ENCODE measurements around the gene MIS18A. TPM values are rescaled to one million over a fixed set of nuclear protein-coding genes. Genes with fewer than 3 reads are reported as not detected.
"Not testable (repeated sequence)": the region's sequence is repeated elsewhere in the genome, so short reads cannot be mapped to it uniquely, and the experiment has no call there.

The MIS18A gene
- total RNA-seq, 4 donors from 2014 or later: 5.5 to 9.5 (median 7.9) TPM

DNA sequence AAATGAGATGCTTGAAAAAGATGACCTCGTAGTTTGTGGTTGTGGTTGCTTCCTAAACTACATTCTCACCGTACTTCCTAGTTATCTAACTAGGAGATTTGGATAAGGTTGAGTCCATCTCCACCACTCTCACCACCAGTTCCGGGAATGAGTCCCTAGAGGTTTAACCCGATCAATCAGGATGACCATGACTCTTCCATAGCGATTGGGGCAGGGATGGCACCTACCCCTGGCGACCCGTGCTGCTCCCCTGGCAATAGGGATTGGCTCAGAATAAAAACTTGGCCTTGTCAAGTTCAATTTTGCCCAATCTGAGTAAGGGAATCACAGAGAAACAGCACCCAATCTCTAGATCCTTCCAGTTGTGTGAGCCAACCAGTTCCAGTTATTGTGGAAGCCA lies 2.7 kb upstream of the MIS18A start:
- Histone ChIP-seq H3K36me3 (peaks cover 2% of the 10 kb centered on the region), H3K4me1 (peaks cover 23% of the 10 kb centered on the region), H3K27ac (no peak overlapping the region), H3K9me3 (no peaks in the 10 kb centered on the region), H3K27me3 (no peaks in the 10 kb centered on the region), H3K4me3 (no peak overlapping the region)
- TF ChIP-seq EP300 (IDR thresholded peaks at IDR 0.05): no peak
- no peak for TF ChIP-seq POLR2AphosphoS5 (IDR thresholded peaks at IDR 0.05)
- TF ChIP-seq POLR2A (IDR thresholded peaks at IDR 0.05): no peak
- no peak for DNase-seq (ENCODE audit: low spot score in 2 of 2)
- 86% methylated on average over 7 of the region's 7 CpGs for WGBS

DNA sequence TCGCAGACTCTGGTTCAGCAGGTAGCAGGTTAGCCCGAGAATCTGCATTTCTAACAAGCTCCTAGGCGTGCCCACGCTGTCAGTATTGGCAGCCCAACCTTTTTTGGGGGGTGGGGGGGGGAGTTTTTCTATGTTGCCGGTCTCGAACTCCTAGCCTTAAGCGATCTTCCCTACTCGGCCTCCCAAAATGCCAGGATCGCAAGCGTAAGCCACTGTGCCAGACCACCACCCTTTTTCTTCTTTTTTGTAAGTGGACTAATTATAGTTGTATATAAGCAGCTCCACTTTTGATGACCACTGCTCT lies 480 bp upstream of the MIS18A start:
- peaks cover 2% of the 10 kb centered on the region for H3K36me3 ChIP-seq
- no peaks in the 10 kb centered on the region for H3K27me3 ChIP-seq
- H3K9me3 ChIP-seq: no peaks in the 10 kb centered on the region
- no peak for TF ChIP-seq EP300 (IDR thresholded peaks at IDR 0.05)
- TF ChIP-seq POLR2A (IDR thresholded peaks at IDR 0.05): no peak
- TF ChIP-seq, protein P1, sequence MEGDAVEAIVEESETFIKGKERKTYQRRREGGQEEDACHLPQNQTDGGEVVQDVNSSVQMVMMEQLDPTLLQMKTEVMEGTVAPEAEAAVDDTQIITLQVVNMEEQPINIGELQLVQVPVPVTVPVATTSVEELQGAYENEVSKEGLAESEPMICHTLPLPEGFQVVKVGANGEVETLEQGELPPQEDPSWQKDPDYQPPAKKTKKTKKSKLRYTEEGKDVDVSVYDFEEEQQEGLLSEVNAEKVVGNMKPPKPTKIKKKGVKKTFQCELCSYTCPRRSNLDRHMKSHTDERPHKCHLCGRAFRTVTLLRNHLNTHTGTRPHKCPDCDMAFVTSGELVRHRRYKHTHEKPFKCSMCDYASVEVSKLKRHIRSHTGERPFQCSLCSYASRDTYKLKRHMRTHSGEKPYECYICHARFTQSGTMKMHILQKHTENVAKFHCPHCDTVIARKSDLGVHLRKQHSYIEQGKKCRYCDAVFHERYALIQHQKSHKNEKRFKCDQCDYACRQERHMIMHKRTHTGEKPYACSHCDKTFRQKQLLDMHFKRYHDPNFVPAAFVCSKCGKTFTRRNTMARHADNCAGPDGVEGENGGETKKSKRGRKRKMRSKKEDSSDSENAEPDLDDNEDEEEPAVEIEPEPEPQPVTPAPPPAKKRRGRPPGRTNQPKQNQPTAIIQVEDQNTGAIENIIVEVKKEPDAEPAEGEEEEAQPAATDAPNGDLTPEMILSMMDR (IDR thresholded peaks at IDR 0.05): no peak
- no peak for TF ChIP-seq POLR2AphosphoS5 (IDR thresholded peaks at IDR 0.05)
- no peak for DNase-seq (ENCODE audit: low spot score in 2 of 2)
- H3K4me1 ChIP-seq: peaks cover 23% of the 10 kb centered on the region
- peak overlapping the region; percentile 50 for H3K27ac ChIP-seq
- WGBS: 7% methylated on average over 10 of the region's 10 CpGs
- peak overlapping the region; percentile 94 for H3K4me3 ChIP-seq

DNA sequence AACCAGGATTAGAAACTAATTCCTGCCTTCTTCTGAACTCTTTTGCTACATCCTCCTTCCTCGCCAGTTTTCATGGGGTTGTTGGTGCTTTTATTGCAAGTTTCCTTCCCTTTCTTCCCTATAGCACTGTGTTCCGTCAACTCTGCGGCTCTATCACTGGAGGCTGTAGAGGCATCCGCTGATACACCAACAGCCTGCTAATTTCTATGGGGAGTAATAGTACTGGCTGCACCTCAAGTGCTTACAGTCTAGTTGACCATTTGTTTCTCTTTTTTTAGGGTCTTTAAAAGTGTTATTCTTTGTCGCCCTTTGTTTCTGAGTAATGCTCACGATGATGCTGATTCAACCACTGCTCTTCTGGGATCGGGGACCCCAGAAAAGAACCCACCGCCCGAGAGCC lies 746 bp downstream of the MIS18A start:
- 2% methylated on average over 9 of the region's 9 CpGs for WGBS

DNA sequence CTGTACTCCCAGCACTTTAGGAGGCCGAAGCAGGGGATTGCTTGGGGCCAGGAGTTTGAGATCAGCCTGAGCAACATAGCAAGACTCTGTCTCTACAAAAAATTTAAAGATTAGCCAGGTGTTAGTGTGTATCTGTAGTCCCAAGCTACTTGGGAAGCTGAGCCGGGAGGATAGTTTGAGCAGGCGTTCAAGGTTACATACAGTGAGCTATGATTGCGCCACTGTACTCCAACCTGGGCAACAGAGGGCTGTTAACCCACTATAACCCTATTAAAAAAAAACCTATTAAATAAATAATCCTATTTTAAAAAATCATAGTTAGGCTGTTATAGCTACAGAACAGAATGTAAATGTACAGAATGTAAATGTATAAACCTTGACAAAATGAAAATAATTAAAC lies 2.2 kb downstream of the MIS18A start:
- H3K4me1 ChIP-seq: peaks cover 23% of the 10 kb centered on the region
- H3K36me3 ChIP-seq: peaks cover 19% of the 10 kb centered on the region
- no peak overlapping the region for H3K4me3 ChIP-seq
- no peaks in the 10 kb centered on the region for H3K9me3 ChIP-seq
- H3K27ac ChIP-seq: no peak overlapping the region
- no peak for DNase-seq (ENCODE audit: low spot score in 2 of 2)
- H3K27me3 ChIP-seq: no peaks in the 10 kb centered on the region
- WGBS: 88% methylated on average over 4 of the region's 4 CpGs
- TF ChIP-seq POLR2AphosphoS5 (IDR thresholded peaks at IDR 0.05): no peak
- TF ChIP-seq, protein P1 (IDR thresholded peaks at IDR 0.05): no peak
- TF ChIP-seq POLR2A (IDR thresholded peaks at IDR 0.05): no peak
- no peak for TF ChIP-seq EP300 (IDR thresholded peaks at IDR 0.05)

More for the DNA sequence above, 746 bp downstream of the MIS18A start:
- Histone ChIP-seq H3K4me3 (peak overlapping the region; percentile 94), H3K27ac (no peak overlapping the region), H3K9me3 (no peaks in the 10 kb centered on the region), H3K27me3 (no peaks in the 10 kb centered on the region), H3K4me1 (peaks cover 23% of the 10 kb centered on the region), H3K36me3 (peaks cover 7% of the 10 kb centered on the region)
- DNase-seq (ENCODE audit: low spot score in 2 of 2): no peak
- TF ChIP-seq POLR2A (IDR thresholded peaks at IDR 0.05): no peak
- TF ChIP-seq, protein P1 (IDR thresholded peaks at IDR 0.05): no peak
- no peak for TF ChIP-seq EP300 (IDR thresholded peaks at IDR 0.05)
- TF ChIP-seq POLR2AphosphoS5 (IDR thresholded peaks at IDR 0.05): no peak

DNA sequence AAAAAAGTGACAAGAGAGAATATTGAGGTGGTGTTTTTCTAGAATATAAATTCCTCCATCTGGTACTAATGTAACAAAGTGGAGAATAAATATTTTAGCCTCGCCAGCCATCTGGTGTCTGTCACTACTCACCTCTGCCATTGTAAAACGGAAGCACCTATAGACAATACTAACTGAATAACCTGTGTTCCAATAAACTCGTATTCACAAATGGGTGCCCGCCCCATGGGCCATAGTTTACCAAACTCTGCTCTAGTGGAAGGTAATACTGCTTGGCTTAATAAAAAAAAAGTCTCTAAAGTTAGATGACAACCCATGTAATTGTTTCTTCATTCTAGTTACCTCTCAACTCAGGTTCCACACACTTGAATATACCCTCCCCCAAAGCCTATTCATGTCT lies 8.1 kb downstream of the MIS18A start:
- H3K36me3 ChIP-seq: peaks cover 45% of the 10 kb centered on the region
- DNase-seq (ENCODE audit: low spot score in 2 of 2): no peak
- no peaks in the 10 kb centered on the region for H3K27me3 ChIP-seq
- H3K9me3 ChIP-seq: no peaks in the 10 kb centered on the region
- no peak overlapping the region for H3K27ac ChIP-seq
- no peaks in the 10 kb centered on the region for H3K4me1 ChIP-seq
- TF ChIP-seq POLR2AphosphoS5 (IDR thresholded peaks at IDR 0.05) (no peak), EP300 (IDR thresholded peaks at IDR 0.05) (no peak), POLR2A (IDR thresholded peaks at IDR 0.05) (no peak)
- TF ChIP-seq, protein P1 (IDR thresholded peaks at IDR 0.05): no peak
- no peak overlapping the region for H3K4me3 ChIP-seq
- 81% methylated on average over 4 of the region's 4 CpGs for WGBS

DNA sequence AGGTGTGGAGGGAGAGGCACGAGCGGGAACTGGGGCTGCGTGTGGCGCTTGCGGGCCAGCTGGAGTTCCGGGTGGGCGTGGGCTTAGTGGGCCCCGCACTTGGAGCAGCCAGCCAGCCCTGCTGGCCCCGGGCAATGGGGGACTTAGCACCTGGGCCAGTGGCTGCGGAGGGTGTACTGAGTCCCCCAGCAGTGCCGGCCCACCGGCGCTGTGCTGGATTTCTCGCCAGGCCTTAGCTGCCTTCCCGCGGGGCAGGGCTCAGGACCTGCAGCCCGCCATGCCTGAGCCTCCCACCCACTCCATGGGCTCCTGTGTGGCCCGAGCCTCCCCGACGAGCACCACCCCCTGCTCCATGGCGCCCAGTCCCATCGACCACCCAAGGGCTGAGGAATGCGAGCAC lies 13.5 kb downstream of the MIS18A start:
- WGBS: no CpG with 5 or more reads among the region's 23 CpGs
- H3K27ac ChIP-seq; H3K4me3 ChIP-seq; H3K4me1 ChIP-seq; DNase-seq (ENCODE audit: low spot score in 2 of 2); H3K9me3 ChIP-seq; H3K27me3 ChIP-seq: not testable (repeated sequence)
- peaks cover 25% of the 10 kb centered on the region for H3K36me3 ChIP-seq
